ENCODE data around the gene DSCAM.
"Not testable (repeated sequence)": the region's sequence is repeated elsewhere in the genome, so short reads cannot be mapped to it uniquely, and the experiment has no call there.

The DSCAM gene

DNA sequence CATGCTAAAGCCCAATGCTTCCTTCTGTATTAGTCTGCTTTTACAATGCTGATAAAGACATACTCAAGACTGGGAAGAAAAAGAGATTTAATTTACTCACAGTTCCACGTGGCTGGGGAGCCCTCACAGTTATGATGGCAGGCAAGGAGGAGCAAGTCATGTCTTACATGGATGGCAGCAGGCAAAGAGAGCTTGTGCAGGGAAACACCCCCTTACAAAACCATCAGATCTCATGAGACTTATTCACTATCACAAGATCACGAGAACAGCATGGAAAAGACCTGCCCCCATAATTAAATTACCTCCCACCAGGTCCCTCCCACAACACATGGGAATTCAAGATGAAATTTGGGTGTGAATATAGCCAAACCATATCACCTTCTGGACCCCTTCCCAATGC is 407.4 kb downstream of the DSCAM start:
- not testable (repeated sequence) for DNase-seq

DNA sequence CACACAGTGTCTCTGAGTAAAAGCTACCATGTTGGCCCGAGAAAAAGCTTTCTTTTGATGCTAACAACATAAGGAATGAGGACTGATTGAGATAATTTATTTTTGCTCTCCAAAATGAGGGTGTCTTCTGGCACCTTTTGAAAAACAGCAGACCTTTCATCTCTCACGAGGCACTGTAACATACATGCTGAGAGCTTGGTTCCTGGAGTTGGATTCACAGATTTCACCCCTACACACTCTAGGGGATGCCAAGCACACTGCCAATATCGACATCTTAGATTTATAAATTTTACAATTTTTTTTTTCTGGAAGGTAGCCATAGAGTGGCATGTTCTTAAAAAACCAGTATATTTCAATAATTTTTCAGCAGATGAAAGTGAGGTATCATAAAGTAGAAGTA is 408.3 kb downstream of the DSCAM start:
- no peak for DNase-seq

DNA sequence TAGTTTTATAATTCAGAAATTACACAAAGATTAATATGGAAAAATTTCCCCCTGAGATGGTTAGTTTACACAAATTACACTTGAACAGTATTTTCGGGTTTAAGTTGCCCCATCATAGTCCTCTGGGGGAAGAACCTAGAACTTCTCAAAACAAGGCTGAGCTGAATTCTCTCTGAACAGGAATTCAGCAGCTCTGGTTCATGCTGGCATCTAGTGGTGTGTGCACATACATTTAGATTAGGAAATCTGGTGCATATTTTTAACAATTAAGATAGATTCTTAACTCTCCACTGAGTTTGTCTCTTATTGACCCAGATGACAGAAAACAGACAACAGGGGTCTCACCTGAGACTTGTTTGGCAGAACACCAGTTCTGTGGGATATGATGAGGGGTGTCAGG is 410.7 kb downstream of the DSCAM start:
- no peak for DNase-seq

DNA sequence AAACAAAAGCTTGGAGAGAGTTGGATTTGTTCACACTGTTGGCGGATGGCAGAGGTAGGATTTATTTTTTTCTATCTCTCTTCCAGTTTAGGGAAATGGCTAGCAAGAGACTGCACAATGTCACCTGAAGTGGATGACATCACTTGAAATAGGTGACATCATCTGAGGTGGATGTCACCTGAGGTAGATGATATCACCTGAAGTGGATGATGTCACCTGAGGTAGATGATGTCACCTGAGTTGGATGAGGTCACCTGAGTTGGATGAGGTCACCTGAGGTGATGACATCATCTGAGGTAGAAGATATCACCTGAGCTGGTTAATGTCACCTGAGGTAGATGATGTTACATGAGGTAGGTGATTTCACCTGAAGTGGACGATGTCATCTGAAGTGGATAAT is 413.4 kb downstream of the DSCAM start:
- DNase-seq = peak; percentile 35

DNA sequence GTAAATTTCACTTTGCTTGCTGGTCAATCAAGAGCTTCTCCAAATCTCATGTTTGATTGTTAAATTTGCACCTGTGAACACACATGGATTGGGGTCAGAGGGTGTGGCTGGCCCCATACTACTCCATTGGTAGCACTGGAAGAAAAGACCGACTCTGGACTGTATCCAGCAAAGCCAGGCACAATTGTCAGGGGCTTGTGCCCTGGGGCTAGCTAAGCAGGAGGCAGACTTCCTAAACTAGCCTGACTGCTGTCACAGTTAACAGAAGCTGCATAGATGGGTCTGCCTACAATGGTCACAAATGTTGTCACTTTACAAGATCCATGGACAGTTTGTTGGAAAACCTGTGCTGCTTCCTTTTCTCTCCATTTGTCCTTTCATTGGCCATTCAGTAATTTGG is 421.0 kb downstream of the DSCAM start:
- DNase-seq = no peak

DNA sequence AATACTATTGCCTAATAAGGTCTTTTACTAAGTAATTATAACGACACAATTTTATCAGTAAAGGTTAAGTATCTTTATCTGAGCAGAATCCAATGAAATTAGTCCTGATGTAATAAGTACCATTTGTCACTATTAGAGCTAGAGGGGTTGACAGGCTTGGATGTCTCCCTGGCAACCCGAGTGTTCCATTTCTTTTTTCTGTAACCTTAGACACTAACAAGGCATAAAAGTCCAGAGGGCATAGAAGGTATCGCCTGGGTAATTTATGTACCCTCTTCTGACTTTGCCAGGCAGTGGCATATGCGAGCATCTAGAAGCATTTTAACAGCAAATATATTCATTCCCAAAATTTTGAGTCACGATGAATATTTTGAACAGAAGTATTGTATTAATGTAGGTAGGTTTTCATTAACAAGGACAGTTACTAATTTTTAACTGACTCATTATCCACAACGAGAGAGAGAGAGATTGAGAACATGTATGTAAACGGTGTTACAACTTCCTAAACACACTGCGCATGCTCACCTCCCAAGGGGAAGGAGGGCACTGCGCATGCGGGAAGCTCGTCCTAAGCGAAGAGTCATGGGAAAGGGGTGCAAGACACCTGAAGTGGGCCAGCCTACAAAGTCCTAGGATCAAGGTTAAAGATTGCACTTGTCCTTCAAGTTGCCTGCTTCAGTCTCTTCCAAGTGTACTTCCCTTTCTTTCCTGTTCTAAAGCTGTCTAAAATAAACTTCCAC is 423.9 kb downstream of the DSCAM start:
- DNase-seq = no peak

DNA sequence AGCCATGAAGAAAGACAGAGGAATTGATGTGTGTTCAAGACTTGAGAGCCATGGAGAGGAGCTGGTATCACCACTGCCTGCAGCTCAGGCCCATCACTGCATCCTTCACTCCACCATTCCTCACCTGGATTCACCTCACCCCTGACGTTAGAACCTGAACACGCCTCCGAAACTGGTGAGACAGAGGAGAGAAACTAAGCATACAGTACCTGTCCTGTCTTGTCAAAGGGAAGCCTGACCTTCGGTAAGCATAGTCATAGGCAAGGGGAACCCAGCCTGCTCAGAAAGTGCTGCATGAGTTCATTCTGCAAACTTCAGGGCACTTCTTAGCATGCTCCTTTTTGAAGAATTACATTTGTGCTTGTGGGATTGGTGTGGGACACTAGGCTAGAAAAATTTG is 425.8 kb downstream of the DSCAM start:
- no peak for DNase-seq

DNA sequence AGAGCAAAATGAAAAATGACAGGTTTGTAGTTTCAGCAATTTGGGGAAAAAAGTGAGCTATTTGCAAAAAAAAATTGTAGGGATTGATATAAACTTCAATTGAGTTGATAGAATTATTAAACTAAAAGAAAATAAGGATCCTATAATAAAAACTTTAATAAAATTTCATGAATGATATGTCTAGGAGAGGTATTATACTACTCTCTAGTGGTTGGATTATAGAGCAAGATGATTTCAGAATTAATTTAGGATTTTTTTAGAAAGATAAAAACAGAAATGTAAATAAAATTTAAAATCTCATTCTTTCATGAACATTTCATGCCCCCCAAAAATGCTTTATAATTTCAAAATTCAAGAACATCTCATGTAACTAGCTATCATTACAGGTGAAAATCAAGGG is 430.4 kb downstream of the DSCAM start:
- DNase-seq = no peak

DNA sequence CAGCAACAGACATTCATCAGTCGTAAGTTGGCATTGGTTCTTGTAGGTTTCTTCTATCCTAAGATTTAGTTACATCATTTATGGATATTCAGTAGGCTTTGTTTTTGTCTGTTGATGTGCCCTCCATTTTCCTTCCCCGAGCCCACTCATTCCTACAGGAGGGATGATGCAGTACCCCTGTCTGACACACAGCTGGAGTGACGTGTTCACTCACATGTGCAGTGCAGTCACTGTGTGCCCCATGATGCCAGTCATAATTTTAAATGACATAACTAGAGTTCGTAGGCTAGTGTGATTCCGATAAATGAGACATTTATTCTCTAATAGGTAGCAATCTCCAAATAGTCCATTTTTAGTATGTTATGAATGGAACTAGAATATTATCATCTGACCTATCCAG is 438.4 kb downstream of the DSCAM start:
- DNase-seq = no peak

DNA sequence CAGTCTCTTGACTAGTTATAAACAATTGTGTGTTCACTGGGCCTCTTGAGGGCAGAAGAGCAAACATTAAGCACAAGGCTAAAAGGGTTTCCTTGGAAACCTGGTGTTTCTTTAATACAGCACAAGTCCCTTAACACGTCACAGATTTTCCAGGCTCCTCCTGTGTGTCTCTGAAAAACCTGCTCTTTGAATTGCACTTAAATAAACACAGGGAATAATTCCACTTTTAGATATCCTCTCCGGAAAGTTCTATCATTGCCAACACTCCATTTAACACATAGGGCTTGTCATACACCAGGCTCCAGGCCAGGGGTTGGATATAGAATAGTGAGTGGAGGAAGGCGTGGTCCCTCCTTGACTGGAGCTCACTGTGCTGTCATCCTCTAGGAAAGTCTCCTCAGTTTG is 442.6 kb downstream of the DSCAM start:
- DNase-seq = peak; percentile 86

DNA sequence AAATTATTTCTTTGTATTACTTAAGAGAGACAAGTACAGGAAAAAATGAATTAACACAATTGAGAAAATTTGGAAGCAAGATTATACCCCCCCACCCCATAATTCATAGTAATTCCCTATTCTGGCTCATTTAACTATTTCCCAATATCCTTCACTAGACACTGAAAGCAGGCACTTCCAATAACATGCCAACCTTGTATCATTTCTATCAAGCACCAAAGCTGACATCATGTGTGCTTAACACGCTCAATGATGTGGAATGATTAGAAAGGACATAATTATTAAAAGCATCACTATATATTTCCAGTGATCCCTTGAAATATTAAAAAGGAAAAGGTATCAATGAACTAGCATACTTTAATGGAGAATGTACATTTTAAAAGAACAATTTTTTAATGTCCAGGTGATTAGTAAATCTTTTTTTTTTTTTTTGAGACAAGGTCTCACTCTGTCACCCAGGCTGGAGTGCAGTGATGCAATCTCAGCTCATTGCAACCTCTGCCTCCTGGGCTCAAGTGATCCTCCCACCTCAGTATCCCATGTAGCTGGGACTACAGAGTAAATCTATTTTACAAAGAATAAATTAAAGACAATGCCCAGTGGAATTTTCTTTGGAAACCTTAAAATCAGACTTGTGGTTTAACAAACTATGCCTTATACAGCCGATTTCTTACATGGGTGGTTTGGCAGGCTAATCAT is 443.9 kb downstream of the DSCAM start:
- no peak for DNase-seq

DNA sequence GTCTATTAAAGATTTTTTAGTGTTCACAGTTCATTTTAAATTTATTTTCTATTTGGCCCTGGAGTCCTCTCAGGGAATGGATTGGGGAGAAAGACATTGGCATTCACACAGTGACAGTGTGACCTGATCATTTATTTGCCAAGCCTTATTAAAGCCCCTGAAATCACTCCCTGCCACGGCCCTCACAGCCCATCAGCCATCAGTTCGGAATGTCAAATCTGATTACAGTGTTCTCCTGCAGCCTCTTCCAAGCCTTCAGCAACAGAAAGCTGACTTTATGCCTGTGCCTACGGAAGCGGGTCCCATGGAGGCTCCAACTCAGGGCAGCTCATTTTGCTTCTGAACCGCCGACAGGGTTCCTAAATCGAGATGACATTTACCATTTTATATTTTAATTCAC is 451.2 kb downstream of the DSCAM start:
- no peak for DNase-seq

DNA sequence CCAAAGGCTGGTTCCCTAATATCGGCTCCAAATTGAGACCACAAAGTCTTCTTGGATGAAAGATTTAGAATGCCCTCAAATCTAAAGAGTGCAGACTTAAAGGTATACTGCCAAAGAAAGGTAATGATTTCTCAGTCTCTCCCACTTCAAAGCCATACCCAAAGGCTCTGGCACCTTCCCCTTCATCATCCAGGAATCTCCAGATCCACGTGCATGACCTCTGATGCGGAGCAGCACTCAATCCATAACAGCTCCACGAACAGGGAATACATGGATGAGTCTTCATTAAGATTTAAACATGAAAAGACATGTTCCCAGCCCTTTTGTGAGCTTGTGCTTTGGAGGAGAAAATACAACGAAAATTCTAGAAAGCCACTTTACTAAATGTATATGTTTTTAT is 453.9 kb downstream of the DSCAM start:
- DNase-seq = no peak

DNA sequence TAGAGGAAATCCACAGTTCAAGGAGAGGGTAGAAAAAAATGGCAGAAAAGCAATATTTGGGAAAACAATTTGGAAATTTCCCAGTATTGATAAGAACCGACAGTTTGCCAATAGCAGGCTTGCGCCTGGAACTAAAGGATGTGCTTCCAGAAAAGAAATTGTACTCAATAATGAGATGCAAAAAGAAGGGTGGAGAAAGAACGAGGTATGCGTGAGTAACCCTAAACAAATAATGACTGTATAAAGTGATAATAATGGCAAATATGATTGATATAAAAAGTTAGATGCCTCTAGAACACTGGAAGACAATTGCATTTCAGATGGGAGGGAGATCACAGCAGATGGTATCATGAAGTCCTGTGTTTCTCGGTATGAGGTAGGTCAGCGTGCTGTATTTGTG is 458.9 kb downstream of the DSCAM start:
- no peak for DNase-seq

DNA sequence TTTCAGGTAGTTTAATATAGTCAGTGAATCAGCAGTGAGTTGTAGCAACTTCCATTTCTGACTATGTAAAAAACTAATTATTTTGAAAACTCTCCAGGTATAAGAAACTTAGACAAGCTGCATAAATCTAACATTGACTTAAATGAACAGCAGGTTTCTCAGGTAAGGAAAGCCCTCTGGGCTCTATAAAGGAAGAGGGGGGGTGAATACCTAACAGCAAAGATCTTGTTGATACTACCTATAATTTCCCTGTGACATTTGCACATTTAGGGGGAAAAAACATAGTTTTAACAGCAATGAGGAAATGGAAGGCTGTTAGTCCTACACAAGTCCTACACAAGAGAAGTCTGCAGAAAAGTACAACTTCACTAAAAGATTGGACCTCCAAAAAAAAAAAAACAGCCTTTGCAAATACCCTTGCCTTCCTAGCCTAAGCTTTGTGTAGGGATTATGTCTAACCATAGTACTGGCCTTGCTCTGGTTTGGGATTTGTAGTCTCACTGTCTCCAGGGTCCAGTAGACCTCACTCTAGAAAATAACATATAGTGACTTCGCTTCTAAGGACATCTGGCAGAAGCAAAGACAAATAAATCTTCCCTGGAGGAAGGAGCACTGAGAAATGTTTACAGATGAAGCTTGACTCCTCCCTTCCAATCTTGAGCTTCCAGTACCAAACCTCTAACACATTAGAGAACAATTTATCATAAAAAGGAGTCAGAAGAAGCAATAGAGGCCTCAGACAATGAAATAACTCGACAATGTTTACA is 459.8 kb downstream of the DSCAM start:
- DNase-seq = no peak

DNA sequence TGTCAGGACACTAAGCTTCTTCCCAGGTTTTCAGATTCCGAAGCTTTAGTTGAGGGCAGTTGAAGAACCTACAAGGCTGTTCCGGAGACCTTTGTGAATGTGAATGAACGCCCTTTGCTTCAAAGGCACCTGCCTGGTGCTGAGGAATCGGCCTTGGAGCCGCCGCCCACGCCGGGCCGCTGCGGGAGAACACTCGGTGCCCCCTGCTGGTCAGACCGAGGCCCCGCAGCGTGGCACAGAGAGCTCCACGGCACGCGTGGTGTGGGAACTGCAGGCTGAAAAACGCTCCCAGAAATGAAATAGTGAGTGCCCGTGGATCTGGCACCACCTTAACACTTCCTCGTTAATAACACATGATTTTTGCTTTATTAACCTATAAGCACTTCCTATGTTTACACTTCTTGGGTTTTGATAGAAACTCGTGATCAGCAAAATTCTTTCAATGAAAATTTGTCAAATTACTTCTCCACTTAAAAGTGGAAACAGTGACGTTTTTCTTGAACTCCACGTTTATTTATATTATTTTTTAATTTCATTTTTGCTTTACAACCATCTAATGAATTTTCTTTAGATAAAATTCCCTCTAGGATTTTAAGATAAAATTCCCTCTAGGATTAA is 460.6 kb downstream of the DSCAM start:
- peak; percentile 17 for DNase-seq

DNA sequence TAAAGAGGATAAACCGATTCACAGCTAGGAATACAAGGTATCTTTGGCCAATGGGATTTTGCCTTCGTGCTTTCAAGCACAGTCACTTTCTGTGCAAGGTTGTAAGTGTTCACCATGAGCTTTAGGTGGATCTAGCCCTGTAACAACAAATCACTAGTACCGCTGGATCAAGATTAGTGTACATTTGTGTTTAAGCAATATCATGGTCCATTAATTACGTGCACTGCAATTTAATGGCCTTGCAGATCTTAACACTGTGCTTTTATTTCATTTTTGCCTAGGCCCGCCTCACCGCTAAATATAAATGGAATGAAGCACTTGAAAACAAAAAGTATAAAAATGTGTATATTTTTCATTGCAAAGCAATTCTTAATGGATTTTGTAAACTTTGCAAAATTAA is 461.1 kb downstream of the DSCAM start:
- DNase-seq = no peak

DNA sequence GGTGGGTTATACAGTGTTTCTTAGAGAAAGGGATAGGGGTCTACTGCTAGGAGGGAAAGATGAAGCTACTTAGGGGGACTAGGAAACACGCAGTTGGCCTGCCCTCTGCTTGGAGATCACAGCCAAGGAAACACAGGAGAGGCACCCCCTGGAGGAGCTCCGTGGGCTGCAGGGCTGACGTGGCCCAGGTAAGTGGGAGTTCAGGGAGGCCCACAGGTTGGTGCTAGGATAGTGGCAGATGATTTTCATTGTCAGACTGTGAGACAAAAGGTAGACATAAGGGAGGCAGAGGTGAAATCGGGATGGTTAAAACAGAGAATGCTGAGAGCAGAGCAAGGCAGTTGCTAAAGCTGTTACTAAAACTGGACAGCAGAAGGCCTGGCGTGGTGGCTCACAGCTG is 463.0 kb downstream of the DSCAM start:
- DNase-seq = no peak

DNA sequence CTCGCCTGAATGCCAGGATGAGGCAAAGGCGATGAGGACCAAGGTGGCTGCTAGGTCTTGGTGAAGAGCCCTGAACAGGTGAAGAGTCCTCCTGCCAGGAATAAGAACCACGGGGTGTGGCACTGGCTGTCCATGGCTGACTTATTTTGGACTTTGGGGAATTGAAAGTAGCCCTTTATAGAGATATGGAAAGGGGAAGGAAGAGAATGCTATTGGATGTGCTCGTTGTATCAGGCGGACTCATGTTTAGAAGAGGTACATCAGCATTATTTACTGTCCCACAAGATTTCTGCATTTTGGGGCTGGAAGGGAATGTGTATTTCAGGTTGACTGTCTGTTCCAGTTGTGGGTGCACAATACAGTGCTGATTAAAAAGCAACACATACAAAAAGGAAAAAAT is 465.8 kb downstream of the DSCAM start:
- no peak for DNase-seq

DNA sequence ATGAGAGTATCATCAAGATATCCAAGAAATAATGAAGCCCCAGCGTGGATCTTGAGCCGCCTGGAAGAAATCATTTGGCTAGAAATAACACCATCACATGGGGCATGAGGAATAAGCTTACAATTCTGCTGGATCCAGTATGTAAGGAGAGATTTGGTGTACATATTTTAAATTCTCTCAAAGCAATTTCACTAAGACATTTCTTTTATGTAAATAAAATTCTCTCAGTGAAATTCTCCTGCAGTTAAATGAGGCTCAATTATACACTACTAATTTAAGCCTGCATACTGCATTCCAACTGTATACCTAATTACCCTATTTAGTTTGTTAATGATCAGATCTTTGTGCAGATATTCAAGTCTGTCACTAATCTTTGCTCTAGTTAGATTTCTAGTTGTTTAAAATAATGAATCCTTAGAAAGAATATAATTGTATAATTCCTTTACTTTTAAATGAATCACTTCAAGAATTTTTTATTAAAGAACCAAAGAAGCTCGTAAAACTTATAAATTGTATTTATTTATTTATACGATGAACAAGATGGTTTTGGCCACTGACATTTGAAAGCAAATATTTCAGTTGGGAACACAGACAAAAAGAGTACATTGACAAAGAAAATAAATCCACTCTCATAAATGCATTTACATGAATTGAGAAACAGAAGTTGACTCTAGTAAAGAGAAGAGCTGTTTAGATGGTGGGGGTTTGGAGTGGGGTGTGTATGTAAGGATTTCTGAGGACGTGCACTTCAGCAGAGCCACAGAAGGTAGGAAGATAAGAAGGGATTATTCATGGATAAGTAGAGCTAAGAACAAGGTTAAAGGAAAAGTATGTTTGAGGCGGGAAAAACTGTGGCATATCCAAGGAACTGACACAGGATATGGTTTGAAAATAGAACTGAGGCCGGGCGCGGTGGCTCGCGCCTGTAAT is 466.8 kb downstream of the DSCAM start:
- no peak for DNase-seq

DNA sequence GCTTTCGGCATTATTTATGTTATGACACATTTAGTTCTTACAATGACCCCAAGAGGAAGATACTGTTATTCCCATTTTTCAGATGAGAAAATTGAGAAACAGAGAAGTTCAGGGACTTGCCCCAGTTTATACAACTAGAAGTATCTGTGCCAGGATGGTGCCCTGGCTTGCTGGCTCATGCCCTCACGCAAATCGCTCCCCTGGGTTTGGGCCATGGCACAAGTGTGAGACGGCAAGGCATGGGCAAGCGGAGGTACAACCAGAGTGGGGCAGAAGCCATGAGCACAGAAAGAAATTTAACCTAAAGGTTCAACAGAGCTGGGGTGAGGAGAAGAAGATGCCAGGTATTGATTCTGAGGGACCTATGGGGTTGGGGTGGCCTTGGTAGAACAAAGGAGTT is 469.8 kb downstream of the DSCAM start:
- DNase-seq = no peak

DNA sequence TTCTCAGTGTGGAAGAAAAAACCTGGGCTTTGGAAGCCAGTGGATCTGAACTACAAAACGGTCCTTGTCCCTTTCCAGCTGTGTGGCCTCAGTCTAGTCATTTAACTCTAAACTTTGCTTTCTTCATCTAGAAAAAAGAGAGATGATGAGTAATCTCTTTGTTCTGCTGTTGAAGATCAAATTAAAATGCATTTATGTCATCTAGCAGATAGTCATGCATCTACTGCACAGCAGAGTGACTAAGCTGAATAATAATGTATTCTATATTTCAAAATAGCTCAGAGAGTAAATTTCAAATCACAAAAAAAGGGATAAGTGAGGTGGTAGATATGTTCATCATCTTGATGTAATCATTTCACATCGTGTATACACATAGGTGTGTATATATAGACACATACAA is 473.2 kb downstream of the DSCAM start:
- DNase-seq = no peak

DNA sequence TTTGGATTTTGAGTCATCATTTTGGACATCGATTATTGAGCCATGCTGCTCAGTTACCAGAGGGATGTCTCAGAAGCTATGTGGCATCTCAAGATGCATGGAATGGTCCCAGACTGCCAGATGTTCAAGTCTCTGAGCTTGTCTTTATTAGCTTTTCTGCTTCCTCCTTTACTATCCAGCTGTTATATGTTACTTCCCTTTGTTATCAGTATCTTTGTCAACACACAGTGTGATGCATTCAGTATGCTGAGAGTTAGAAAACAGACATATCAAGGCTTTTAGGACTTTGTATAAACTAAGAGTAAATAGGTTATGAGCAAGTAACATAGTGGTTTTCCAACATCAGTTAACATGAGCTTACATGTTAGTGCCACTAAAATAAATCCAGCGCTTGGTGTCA is 474.5 kb downstream of the DSCAM start:
- DNase-seq = no peak

All from NCI-H510A treated with DMSO at 0.1 percent for 48 hours (cell line).